ENCODE data around the gene NPPB.

NPPB gene

GRCh38 chr1:11880181-11880575 lies 21.4 kb upstream of the NPPB start:
- H3K9ac ChIP-seq (ENCODE audit: low read length) = no peak overlapping the region
- no peak overlapping the region for H4K5ac ChIP-seq (ENCODE audit: low read length)
- no peaks in the 10 kb centered on the region for H3K36me3 ChIP-seq (ENCODE audit: control insufficient read depth, insufficient read depth, low read length)
- no peak overlapping the region for H3K27ac ChIP-seq (ENCODE audit: low read depth, low read length)
- no peaks in the 10 kb centered on the region for H3K27me3 ChIP-seq (ENCODE audit: insufficient read depth, low read length, poor library complexity)
- H3K4me3 ChIP-seq (ENCODE audit: low read length) = no peak overlapping the region
- H3K79me2 ChIP-seq (ENCODE audit: control insufficient read depth, insufficient read depth, low read length) = no peaks in the 10 kb centered on the region
- no peak overlapping the region for H3K23ac ChIP-seq (ENCODE audit: low read length)
- no peak overlapping the region for H2BK5ac ChIP-seq (ENCODE audit: low read length)
- H2BK15ac ChIP-seq (replicated peaks; ENCODE audit: low read depth) = no peak overlapping the region
- no peak overlapping the region for H3K4ac ChIP-seq (ENCODE audit: low read depth, low read length)
- no peak overlapping the region for H3K4me2 ChIP-seq (ENCODE audit: low read length)
- no peak overlapping the region for H4K8ac ChIP-seq (ENCODE audit: low read depth, low read length)
- WGBS (ENCODE audit: extremely low coverage, insufficient coverage, low lambda C conversion rate) = no CpG with 5 or more reads among the region's 12 CpGs
- DNase-seq = no peak
- no peak overlapping the region for H2BK120ac ChIP-seq (ENCODE audit: low read depth, low read length)
- H3K18ac ChIP-seq (ENCODE audit: low read length) = no peak overlapping the region
- H3K79me1 ChIP-seq (ENCODE audit: low read length) = no peaks in the 10 kb centered on the region
- H3K56ac ChIP-seq (ENCODE audit: low read length) = no peak overlapping the region
- peaks cover 9% of the 10 kb centered on the region for H3K4me1 ChIP-seq (ENCODE audit: control insufficient read depth, low read depth, low read length)
- no peak overlapping the region for H2AK5ac ChIP-seq (ENCODE audit: low read length)

- Histone ChIP-seq H3K27ac (ENCODE audit: low read depth, low read length) (no peak overlapping the region), H3K9ac (ENCODE audit: low read length) (no peak overlapping the region), H2BK5ac (ENCODE audit: low read length) (no peak overlapping the region), H3K18ac (ENCODE audit: low read length) (no peak overlapping the region), H3K23ac (ENCODE audit: low read length) (no peak overlapping the region), H2AK5ac (ENCODE audit: low read length) (no peak overlapping the region), H3K4me2 (ENCODE audit: low read length) (no peak overlapping the region), H3K4ac (ENCODE audit: low read depth, low read length) (no peak overlapping the region), H3K79me1 (ENCODE audit: low read length) (no peaks in the 10 kb centered on the region), H2BK15ac (replicated peaks; ENCODE audit: low read depth) (no peak overlapping the region), H4K8ac (ENCODE audit: low read depth, low read length) (no peak overlapping the region), H3K27me3 (ENCODE audit: insufficient read depth, low read length, poor library complexity) (no peaks in the 10 kb centered on the region), H3K56ac (ENCODE audit: low read length) (no peak overlapping the region), H2BK120ac (ENCODE audit: low read depth, low read length) (no peak overlapping the region), H3K4me3 (ENCODE audit: low read length) (no peak overlapping the region), H4K5ac (ENCODE audit: low read length) (no peak overlapping the region), H3K36me3 (ENCODE audit: control insufficient read depth, insufficient read depth, low read length) (no peaks in the 10 kb centered on the region), H3K79me2 (ENCODE audit: control insufficient read depth, insufficient read depth, low read length) (no peaks in the 10 kb centered on the region), H3K4me1 (ENCODE audit: control insufficient read depth, low read depth, low read length) (peaks cover 9% of the 10 kb centered on the region)
- DNase-seq = no peak
- no CpG with 5 or more reads among the region's 28 CpGs for WGBS (ENCODE audit: extremely low coverage, insufficient coverage, low lambda C conversion rate)
Measured at GRCh38 chr1:11879311-11880180, 20.8 kb upstream of the NPPB start.

DNA sequence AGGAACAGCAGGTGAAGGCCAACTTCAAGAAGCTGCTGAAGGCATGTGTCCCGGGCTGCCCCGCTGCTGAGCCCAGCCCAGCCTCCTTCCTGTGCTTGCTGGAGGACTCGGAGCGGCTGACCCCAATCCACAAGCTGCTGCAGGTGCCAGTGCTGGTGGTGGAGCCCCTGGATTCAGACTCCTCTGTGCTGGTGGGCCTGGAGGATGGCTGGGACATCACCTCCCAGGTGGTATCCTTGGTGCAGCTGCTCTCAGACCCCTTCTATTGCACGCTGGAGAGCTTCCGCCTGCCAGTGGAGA lies 20.1 kb upstream of the NPPB start:
- H3K9ac ChIP-seq (ENCODE audit: low read length) = no peak overlapping the region
- no peak overlapping the region for H3K4me2 ChIP-seq (ENCODE audit: low read length)
- no peaks in the 10 kb centered on the region for H3K36me3 ChIP-seq (ENCODE audit: control insufficient read depth, insufficient read depth, low read length)
- H4K5ac ChIP-seq (ENCODE audit: low read length) = no peak overlapping the region
- no peak overlapping the region for H3K18ac ChIP-seq (ENCODE audit: low read length)
- H2AK5ac ChIP-seq (ENCODE audit: low read length) = no peak overlapping the region
- no peak overlapping the region for H2BK120ac ChIP-seq (ENCODE audit: low read depth, low read length)
- no peak overlapping the region for H2BK15ac ChIP-seq (replicated peaks; ENCODE audit: low read depth)
- no peaks in the 10 kb centered on the region for H3K79me1 ChIP-seq (ENCODE audit: low read length)
- no peak overlapping the region for H3K56ac ChIP-seq (ENCODE audit: low read length)
- H2BK5ac ChIP-seq (ENCODE audit: low read length) = no peak overlapping the region
- DNase-seq = no peak
- H3K4me1 ChIP-seq (ENCODE audit: control insufficient read depth, low read depth, low read length) = peaks cover 9% of the 10 kb centered on the region
- no peak overlapping the region for H3K4ac ChIP-seq (ENCODE audit: low read depth, low read length)
- H3K4me3 ChIP-seq (ENCODE audit: low read length) = no peak overlapping the region
- no peaks in the 10 kb centered on the region for H3K27me3 ChIP-seq (ENCODE audit: insufficient read depth, low read length, poor library complexity)
- H4K8ac ChIP-seq (ENCODE audit: low read depth, low read length) = no peak overlapping the region
- no peak overlapping the region for H3K27ac ChIP-seq (ENCODE audit: low read depth, low read length)
- H3K23ac ChIP-seq (ENCODE audit: low read length) = no peak overlapping the region
- WGBS (ENCODE audit: extremely low coverage, insufficient coverage, low lambda C conversion rate) = no CpG with 5 or more reads among the region's 6 CpGs
- no peaks in the 10 kb centered on the region for H3K79me2 ChIP-seq (ENCODE audit: control insufficient read depth, insufficient read depth, low read length)

GRCh38 chr1:11878081-11878890 lies 19.5 kb upstream of the NPPB start:
- Histone ChIP-seq H3K27me3 (ENCODE audit: insufficient read depth, low read length, poor library complexity) (no peaks in the 10 kb centered on the region), H4K5ac (ENCODE audit: low read length) (no peak overlapping the region), H3K4me2 (ENCODE audit: low read length) (no peak overlapping the region), H3K79me1 (ENCODE audit: low read length) (no peaks in the 10 kb centered on the region), H3K4me3 (ENCODE audit: low read length) (no peak overlapping the region), H2BK15ac (replicated peaks; ENCODE audit: low read depth) (no peak overlapping the region), H4K8ac (ENCODE audit: low read depth, low read length) (no peak overlapping the region), H3K36me3 (ENCODE audit: control insufficient read depth, insufficient read depth, low read length) (no peaks in the 10 kb centered on the region), H3K4ac (ENCODE audit: low read depth, low read length) (no peak overlapping the region), H2BK5ac (ENCODE audit: low read length) (no peak overlapping the region), H3K9ac (ENCODE audit: low read length) (no peak overlapping the region), H3K79me2 (ENCODE audit: control insufficient read depth, insufficient read depth, low read length) (no peaks in the 10 kb centered on the region), H3K27ac (ENCODE audit: low read depth, low read length) (no peak overlapping the region), H3K23ac (ENCODE audit: low read length) (no peak overlapping the region), H2BK120ac (ENCODE audit: low read depth, low read length) (no peak overlapping the region), H3K56ac (ENCODE audit: low read length) (no peak overlapping the region), H3K4me1 (ENCODE audit: control insufficient read depth, low read depth, low read length) (peaks cover 8% of the 10 kb centered on the region), H2AK5ac (ENCODE audit: low read length) (no peak overlapping the region), H3K18ac (ENCODE audit: low read length) (no peak overlapping the region)
- no peak for DNase-seq
- no CpG with 5 or more reads among the region's 31 CpGs for WGBS (ENCODE audit: extremely low coverage, insufficient coverage, low lambda C conversion rate)

- no peak for DNase-seq
- Histone ChIP-seq H2BK5ac (ENCODE audit: low read length) (no peak overlapping the region), H3K4me1 (ENCODE audit: control insufficient read depth, low read depth, low read length) (peaks cover 2% of the 10 kb centered on the region), H3K4ac (ENCODE audit: low read depth, low read length) (no peak overlapping the region), H3K23ac (ENCODE audit: low read length) (no peak overlapping the region), H3K27me3 (ENCODE audit: insufficient read depth, low read length, poor library complexity) (no peaks in the 10 kb centered on the region), H3K4me2 (ENCODE audit: low read length) (no peak overlapping the region), H3K4me3 (ENCODE audit: low read length) (no peak overlapping the region), H3K9ac (ENCODE audit: low read length) (no peak overlapping the region), H3K56ac (ENCODE audit: low read length) (no peak overlapping the region), H3K79me2 (ENCODE audit: control insufficient read depth, insufficient read depth, low read length) (no peaks in the 10 kb centered on the region), H3K27ac (ENCODE audit: low read depth, low read length) (no peak overlapping the region), H3K36me3 (ENCODE audit: control insufficient read depth, insufficient read depth, low read length) (no peaks in the 10 kb centered on the region), H3K18ac (ENCODE audit: low read length) (no peak overlapping the region), H4K5ac (ENCODE audit: low read length) (no peak overlapping the region), H4K8ac (ENCODE audit: low read depth, low read length) (no peak overlapping the region), H2AK5ac (ENCODE audit: low read length) (no peak overlapping the region), H2BK120ac (ENCODE audit: low read depth, low read length) (no peak overlapping the region), H3K79me1 (ENCODE audit: low read length) (no peaks in the 10 kb centered on the region), H2BK15ac (replicated peaks; ENCODE audit: low read depth) (no peak overlapping the region)
- WGBS (ENCODE audit: extremely low coverage, insufficient coverage, low lambda C conversion rate) = no CpG with 5 or more reads among the region's 6 CpGs
Measured at GRCh38 chr1:11877074-11877473, 18.3 kb upstream of the NPPB start.
